NB4 (cell line): ENCODE data around the gene CEP135.

Experiments
- DNase-seq: peaks from one replicate; pipeline ENCODE4 v3.0.0; 2010; ENCODE audit warnings: low read depth
- H3K4me3 ChIP-seq: one replicate; pipeline ENCODE4 v1.5.1; 2011; ENCODE audit warnings: mild to moderate bottlenecking, low read depth, low read length, moderate library complexity
- CTCF ChIP-seq: IDR thresholded peaks from one replicate; pipeline ENCODE4 v1.5.1; 2012; ENCODE audit warnings: low read depth, low read length
- MAX ChIP-seq: IDR thresholded peaks from 2 replicates; pipeline ENCODE4 v1.6.1; 2011; ENCODE audit warnings: low read depth, low read length
- MYC ChIP-seq: IDR thresholded peaks from 2 replicates; pipeline ENCODE4 v1.6.1; 2011; ENCODE audit warnings: low read depth, low read length
- POLR2A ChIP-seq: IDR thresholded peaks from 2 replicates; pipeline ENCODE4 v1.6.1; 2011; ENCODE audit warnings: mild to moderate bottlenecking; ENCODE audit not compliant: insufficient read length; ENCODE audit errors: extremely low read depth

Gene CEP135

GRCh38 chr4:56042225-56042624 lies 93.5 kb downstream of the CEP135 start:
- no peak overlapping the region for H3K4me3 ChIP-seq
- no peak for TF ChIP-seq MYC
- TF ChIP-seq POLR2A = no peak
- TF ChIP-seq MAX = no peak
- no peak for TF ChIP-seq CTCF
- DNase-seq = no peak

- peak overlapping the region; percentile 47 for H3K4me3 ChIP-seq
- no peak for TF ChIP-seq MYC
- TF ChIP-seq MAX = no peak
- no peak for TF ChIP-seq POLR2A
- no peak for TF ChIP-seq CTCF
- DNase-seq = no peak
These were observed 99.6 kb downstream of the CEP135 start for GRCh38 chr4:56048383-56048701.

GRCh38 chr4:56048702-56049431 lies 100.1 kb downstream of the CEP135 start:
- H3K4me3 ChIP-seq = peak overlapping the region; percentile 47
- no peak for TF ChIP-seq CTCF
- peak; percentile 38; the same call in 1 of the 2 replicates for TF ChIP-seq MYC
- peak; percentile 54; the same call in 1 of the 2 replicates for TF ChIP-seq MAX
- TF ChIP-seq POLR2A = no peak
- peak; percentile 74 for DNase-seq

- peak; percentile 14 for DNase-seq
- TF ChIP-seq CTCF (no peak), POLR2A (no peak), MYC (no peak), MAX (no peak)
These were observed 101.9 kb downstream of the CEP135 start for GRCh38 chr4:56050625-56051024.

GRCh38 chr4:56051029-56051709 lies 102.4 kb downstream of the CEP135 start:
- DNase-seq = no peak
- TF ChIP-seq MAX = no peak
- TF ChIP-seq MYC = no peak
- no peak overlapping the region for H3K4me3 ChIP-seq

More at GRCh38 chr4:56050625-56051024, 101.9 kb downstream of the CEP135 start:
- no peak overlapping the region for H3K4me3 ChIP-seq

- TF ChIP-seq CTCF = no peak
- TF ChIP-seq MAX = no peak
- TF ChIP-seq MYC = no peak
- no peak for TF ChIP-seq POLR2A
- DNase-seq = no peak
- no peak overlapping the region for H3K4me3 ChIP-seq
These were observed 102.9 kb downstream of the CEP135 start for GRCh38 chr4:56051710-56052075.
